ENCODE results near the gene SORL1-AS1.
"Not testable (repeated sequence)": the region's sequence is repeated elsewhere in the genome, so short reads cannot be mapped to it uniquely, and the experiment has no call there.

The SORL1-AS1 gene

GRCh38 chr11:121426476-121427399 is 26.0 kb downstream of the SORL1-AS1 start:
- DNase-seq (ENCODE audit: low read depth) = no peak

- no peak for DNase-seq (ENCODE audit: low read depth)
Measured at GRCh38 chr11:121425828-121426227, 26.9 kb downstream of the SORL1-AS1 start.

GRCh38 chr11:121422675-121423074 is 30.1 kb downstream of the SORL1-AS1 start:
- no peak for DNase-seq (ENCODE audit: low read depth)

- peak; percentile 18 for DNase-seq (ENCODE audit: low read depth)
Measured at GRCh38 chr11:121421149-121421901, 31.4 kb downstream of the SORL1-AS1 start.

GRCh38 chr11:121420398-121420797 is 32.4 kb downstream of the SORL1-AS1 start:
- no peak for DNase-seq (ENCODE audit: low read depth)

GRCh38 chr11:121419836-121420235 is 32.9 kb downstream of the SORL1-AS1 start:
- no peak for DNase-seq (ENCODE audit: low read depth)

GRCh38 chr11:121418625-121419114 is 34.1 kb downstream of the SORL1-AS1 start:
- no peak for DNase-seq (ENCODE audit: low read depth)

- no peak for DNase-seq (ENCODE audit: low read depth)
Measured at GRCh38 chr11:121417607-121418006, 35.2 kb downstream of the SORL1-AS1 start.

- DNase-seq (ENCODE audit: low read depth) = peak; percentile 23
Measured at GRCh38 chr11:121417055-121417551, 35.7 kb downstream of the SORL1-AS1 start.

GRCh38 chr11:121415856-121416255 is 36.9 kb downstream of the SORL1-AS1 start:
- peak; percentile 11 for DNase-seq (ENCODE audit: low read depth)

- no peak for DNase-seq (ENCODE audit: low read depth)
Measured at GRCh38 chr11:121414141-121414913, 38.4 kb downstream of the SORL1-AS1 start.

- no peak for DNase-seq (ENCODE audit: low read depth)
Measured at GRCh38 chr11:121412711-121413415, 39.9 kb downstream of the SORL1-AS1 start.

- no peak for DNase-seq (ENCODE audit: low read depth)
Measured at GRCh38 chr11:121412000-121412587, 40.7 kb downstream of the SORL1-AS1 start.

- not testable (repeated sequence) for DNase-seq (ENCODE audit: low read depth)
Measured at GRCh38 chr11:121411330-121411729, 41.4 kb downstream of the SORL1-AS1 start.

- not testable (repeated sequence) for DNase-seq (ENCODE audit: low read depth)
Measured at GRCh38 chr11:121410041-121410440, 42.7 kb downstream of the SORL1-AS1 start.

GRCh38 chr11:121408830-121409229 is 43.9 kb downstream of the SORL1-AS1 start:
- no peak for DNase-seq (ENCODE audit: low read depth)

GRCh38 chr11:121406291-121406690 is 46.5 kb downstream of the SORL1-AS1 start:
- no peak for DNase-seq (ENCODE audit: low read depth)

GRCh38 chr11:121405646-121406045 is 47.1 kb downstream of the SORL1-AS1 start:
- DNase-seq (ENCODE audit: low read depth) = no peak

- DNase-seq (ENCODE audit: low read depth) = no peak
Measured at GRCh38 chr11:121394785-121395184, 58.0 kb downstream of the SORL1-AS1 start.

GRCh38 chr11:121393855-121394254 is 58.9 kb downstream of the SORL1-AS1 start:
- no peak for DNase-seq (ENCODE audit: low read depth)

- DNase-seq (ENCODE audit: low read depth) = no peak
Measured at GRCh38 chr11:121391914-121392313, 60.9 kb downstream of the SORL1-AS1 start.
